ENCODE data around the gene PPIAL4G. TPM values are rescaled to one million over a fixed set of nuclear protein-coding genes. Genes with fewer than 3 reads are reported as not detected.
"Not testable (repeated sequence)": the region's sequence is repeated elsewhere in the genome, so short reads cannot be mapped to it uniquely, and the experiment has no call there.

PPIAL4G gene
- total RNA-seq, 1 donor from 2014 or later: not detected

- not testable (repeated sequence) for H3K27me3 Mint-ChIP-seq; H3K36me3 Mint-ChIP-seq; DNase-seq (ENCODE audit: extremely low spot score, unreplicated experiment); H3K4me3 Mint-ChIP-seq; H3K4me1 Mint-ChIP-seq (ENCODE audit: unreplicated experiment); H3K27ac Mint-ChIP-seq; H3K9me3 Mint-ChIP-seq
These were observed 23.4 kb downstream of the PPIAL4G start for GRCh38 chr1:148459694-148460093.

- H3K36me3 Mint-ChIP-seq; DNase-seq (ENCODE audit: extremely low spot score, unreplicated experiment); H3K9me3 Mint-ChIP-seq; H3K4me1 Mint-ChIP-seq (ENCODE audit: unreplicated experiment); H3K27me3 Mint-ChIP-seq: not testable (repeated sequence)
- Mint-ChIP-seq H3K27ac (peak overlapping the region; percentile 97), H3K4me3 (peak overlapping the region; percentile 75)
These were observed 24.1 kb downstream of the PPIAL4G start for GRCh38 chr1:148458901-148459581.

GRCh38 chr1:148458398-148458797 is 24.7 kb downstream of the PPIAL4G start:
- H3K27ac Mint-ChIP-seq: peak overlapping the region; percentile 97
- peak overlapping the region; percentile 95 for H3K4me3 Mint-ChIP-seq
- not testable (repeated sequence) for DNase-seq (ENCODE audit: extremely low spot score, unreplicated experiment); H3K27me3 Mint-ChIP-seq; H3K9me3 Mint-ChIP-seq; H3K36me3 Mint-ChIP-seq; H3K4me1 Mint-ChIP-seq (ENCODE audit: unreplicated experiment)

- H3K4me1 Mint-ChIP-seq (ENCODE audit: unreplicated experiment); DNase-seq (ENCODE audit: extremely low spot score, unreplicated experiment); H3K36me3 Mint-ChIP-seq; H3K27ac Mint-ChIP-seq; H3K9me3 Mint-ChIP-seq; H3K4me3 Mint-ChIP-seq; H3K27me3 Mint-ChIP-seq: not testable (repeated sequence)
These were observed 30.3 kb downstream of the PPIAL4G start for GRCh38 chr1:148452845-148453244.

GRCh38 chr1:148439654-148440325 is 43.3 kb downstream of the PPIAL4G start:
- not testable (repeated sequence) for H3K27me3 Mint-ChIP-seq; H3K4me1 Mint-ChIP-seq (ENCODE audit: unreplicated experiment); H3K9me3 Mint-ChIP-seq; H3K36me3 Mint-ChIP-seq; H3K27ac Mint-ChIP-seq; H3K4me3 Mint-ChIP-seq; DNase-seq (ENCODE audit: extremely low spot score, unreplicated experiment)

GRCh38 chr1:148435406-148435805 is 47.7 kb downstream of the PPIAL4G start:
- H3K4me3 Mint-ChIP-seq: no peak overlapping the region
- no peak for TF ChIP-seq CTCF (conservative IDR thresholded peaks at IDR 0.05)

GRCh38 chr1:148434832-148435231 is 48.3 kb downstream of the PPIAL4G start:
- Mint-ChIP-seq H3K36me3 (peaks cover 21% of the 10 kb centered on the region), H3K4me3 (no peak overlapping the region), H3K27me3 (no peaks in the 10 kb centered on the region), H3K27ac (no peak overlapping the region), H3K4me1 (ENCODE audit: unreplicated experiment) (no peaks in the 10 kb centered on the region), H3K9me3 (no peaks in the 10 kb centered on the region)
- no peak for DNase-seq (ENCODE audit: extremely low spot score, unreplicated experiment)
- TF ChIP-seq CTCF (conservative IDR thresholded peaks at IDR 0.05): no peak

More at GRCh38 chr1:148435406-148435805, 47.7 kb downstream of the PPIAL4G start:
- DNase-seq (ENCODE audit: extremely low spot score, unreplicated experiment): no peak
- Mint-ChIP-seq H3K4me1 (ENCODE audit: unreplicated experiment) (no peaks in the 10 kb centered on the region), H3K9me3 (no peaks in the 10 kb centered on the region), H3K27me3 (no peaks in the 10 kb centered on the region), H3K27ac (no peak overlapping the region), H3K36me3 (peaks cover 20% of the 10 kb centered on the region)

GRCh38 chr1:148432916-148433317 is 50.2 kb downstream of the PPIAL4G start:
- H3K4me3 Mint-ChIP-seq; H3K4me1 Mint-ChIP-seq (ENCODE audit: unreplicated experiment); DNase-seq (ENCODE audit: extremely low spot score, unreplicated experiment); H3K27ac Mint-ChIP-seq; H3K9me3 Mint-ChIP-seq; H3K27me3 Mint-ChIP-seq: not testable (repeated sequence)
- peaks cover 29% of the 10 kb centered on the region for H3K36me3 Mint-ChIP-seq

Other genes starting within 250 kb of the PPIAL4G start
- gene NBPF14, start 112.7 kb upstream of the PPIAL4G start, total RNA-seq (ENCODE audit: low replicate concordance): 16.8 and 25.7 TPM in 2 replicates